ENCODE results near the gene VSIG4.

GRCh38 chrX:66004928-66005829 lies 34.7 kb downstream of the VSIG4 start:
- TF ChIP-seq SP140L (CRISPR knock-in tag; IDR thresholded peaks at IDR 0.05; ENCODE audit: borderline replicate concordance) (no peak), CCAR2 (optimal IDR thresholded peaks at IDR 0.05; ENCODE audit: low read depth, low read length) (no peak), YY1 (IDR thresholded peaks at IDR 0.05; ENCODE audit: insufficient read depth, insufficient replicate concordance, low read depth, low read length) (no peak), ZBTB7A (CRISPR knock-in tag; IDR thresholded peaks at IDR 0.05) (no peak), ZFP37 (CRISPR knock-in tag; IDR thresholded peaks at IDR 0.05; ENCODE audit: borderline replicate concordance) (no peak)

Data from HepG2 (cell line).